GF-D8 (cell line): ENCODE measurements around the gene SCN4B.

Experiments used
- DNase-seq: peaks from one replicate; lab custom pipeline; 2025; lab: John Stamatoyannopoulos, UW

SCN4B gene

GRCh38 chr11:118129471-118130172 lies 23.0 kb downstream of the SCN4B start:
- DNase-seq = no peak

GRCh38 chr11:118128721-118129470 lies 23.7 kb downstream of the SCN4B start:
- no peak for DNase-seq

- DNase-seq = no peak
These were observed 24.3 kb downstream of the SCN4B start for GRCh38 chr11:118128310-118128709.

GRCh38 chr11:118126082-118126838 lies 26.4 kb downstream of the SCN4B start:
- DNase-seq = no peak

- DNase-seq = no peak
These were observed 27.6 kb downstream of the SCN4B start for GRCh38 chr11:118124929-118125535.

GRCh38 chr11:118120793-118121192 lies 31.8 kb downstream of the SCN4B start:
- no peak for DNase-seq

- no peak for DNase-seq
These were observed 34.6 kb downstream of the SCN4B start for GRCh38 chr11:118117790-118118601.

- DNase-seq = no peak
These were observed 37.6 kb downstream of the SCN4B start for GRCh38 chr11:118115048-118115447.

GRCh38 chr11:118114266-118114665 lies 38.4 kb downstream of the SCN4B start:
- DNase-seq = no peak

- DNase-seq = no peak
These were observed 39.8 kb downstream of the SCN4B start for GRCh38 chr11:118112711-118113430.

- no peak for DNase-seq
These were observed 40.9 kb downstream of the SCN4B start for GRCh38 chr11:118111744-118112035.

GRCh38 chr11:118111019-118111743 lies 41.4 kb downstream of the SCN4B start:
- no peak for DNase-seq

GRCh38 chr11:118109231-118109630 lies 43.4 kb downstream of the SCN4B start:
- DNase-seq = no peak

GRCh38 chr11:118108513-118108912 lies 44.1 kb downstream of the SCN4B start:
- DNase-seq = no peak

GRCh38 chr11:118106789-118107335 lies 45.8 kb downstream of the SCN4B start:
- DNase-seq = no peak

GRCh38 chr11:118105657-118106305 lies 46.8 kb downstream of the SCN4B start:
- no peak for DNase-seq

GRCh38 chr11:118104491-118104890 lies 48.1 kb downstream of the SCN4B start:
- no peak for DNase-seq

- no peak for DNase-seq
These were observed 49.8 kb downstream of the SCN4B start for GRCh38 chr11:118102721-118103261.

- DNase-seq = no peak
These were observed 51.9 kb downstream of the SCN4B start for GRCh38 chr11:118100691-118101232.
